SK-N-SH treated with all-trans-retinoic acid at 6 μM for 48 hours (cell line): Measurements from ENCODE around the gene PIP5K1C.

Experiments
- BACH2 ChIP-seq: fragments of 250-450 bp; sonication (Bioruptor Pico); IDR thresholded peaks from 2 replicates; pipeline ENCODE4 v1.9.0; 2021; ENCODE audit warnings: mild to moderate bottlenecking, borderline replicate concordance
- CREB5 ChIP-seq: fragments of 250-450 bp; sonication (Bioruptor Pico); IDR thresholded peaks from 2 replicates; pipeline ENCODE4 v1.5.1; 2020; ENCODE audit warnings: low read depth, mild to moderate bottlenecking, moderate library complexity
- CSDC2 ChIP-seq: fragments of 250-450 bp; sonication (Bioruptor Pico); IDR thresholded peaks from 2 replicates; pipeline ENCODE4 v1.5.0; 2020; ENCODE audit warnings: mild to moderate bottlenecking, moderate library complexity
- GLIS3 ChIP-seq: fragments of 250-450 bp; sonication (Bioruptor Pico); IDR thresholded peaks from 2 replicates; pipeline ENCODE4 v1.5.0; 2020; ENCODE audit warnings: mild to moderate bottlenecking, moderate library complexity
- OSR1 ChIP-seq: fragments of 250-450 bp; sonication (Bioruptor Pico); IDR thresholded peaks from 2 replicates; pipeline ENCODE4 v1.8.0; 2022; ENCODE audit warnings: moderate library complexity, mild to moderate bottlenecking, inconsistent platforms
- PATZ1 ChIP-seq: fragments of 250-450 bp; sonication (Bioruptor Pico); IDR thresholded peaks from 2 replicates; pipeline ENCODE4 v1.8.0; 2020; ENCODE audit warnings: mild to moderate bottlenecking, moderate library complexity, borderline replicate concordance
- SNAI2 ChIP-seq: fragments of 250-450 bp; sonication (Bioruptor Pico); IDR thresholded peaks from 2 replicates; pipeline ENCODE4 v1.5.0; 2020; ENCODE audit warnings: mild to moderate bottlenecking, moderate library complexity
- TCF4 ChIP-seq: fragments of 250-450 bp; sonication (Bioruptor Pico); IDR thresholded peaks from 2 replicates; pipeline ENCODE4 v1.8.0; 2021; ENCODE audit warnings: mild to moderate bottlenecking, moderate library complexity, borderline replicate concordance
- TSHZ2 ChIP-seq: fragments of 250-450 bp; sonication (Bioruptor Pico); IDR thresholded peaks from 2 replicates; pipeline ENCODE4 v1.5.0; 2020; ENCODE audit warnings: mild to moderate bottlenecking, moderate library complexity
- ZC3H10 ChIP-seq: fragments of 250-450 bp; sonication (Bioruptor Pico); IDR thresholded peaks from 2 replicates; pipeline ENCODE4 v1.5.1; 2021; ENCODE audit warnings: mild to moderate bottlenecking, moderate library complexity
- ZFP3 ChIP-seq: fragments of 250-450 bp; sonication (Bioruptor Pico); IDR thresholded peaks from 2 replicates; pipeline ENCODE4 v1.5.0; 2020; ENCODE audit warnings: mild to moderate bottlenecking, moderate library complexity
- ZFP30 ChIP-seq: fragments of 450-650 bp; formaldehyde crosslinking; IDR thresholded peaks from 2 replicates; pipeline ENCODE4 v1.5.0; 2022; ENCODE audit warnings: mild to moderate bottlenecking, moderate library complexity
- ZNF8 ChIP-seq: fragments of 450-650 bp; formaldehyde crosslinking; IDR thresholded peaks from 2 replicates; pipeline ENCODE4 v1.5.0; 2020; ENCODE audit warnings: mild to moderate bottlenecking, moderate library complexity

GRCh38 chr19:3667766-3668165, 32.5 kb downstream of the PIP5K1C start:
- TF ChIP-seq CREB5 (CRISPR knock-in tag) (no peak), ZC3H10 (CRISPR knock-in tag) (no peak), PATZ1 (CRISPR knock-in tag) (no peak), ZNF8 (CRISPR knock-in tag) (no peak), GLIS3 (CRISPR knock-in tag) (no peak), BACH2 (CRISPR knock-in tag) (no peak), ZFP30 (CRISPR knock-in tag) (no peak), TCF4 (CRISPR knock-in tag) (no peak), SNAI2 (CRISPR knock-in tag) (no peak), ZFP3 (CRISPR knock-in tag) (no peak), OSR1 (CRISPR knock-in tag) (no peak), TSHZ2 (CRISPR knock-in tag) (no peak), CSDC2 (CRISPR knock-in tag) (no peak)
